Erythroblast (primary cell): ENCODE data around the gene CSMD2.

Source experiments
- DNase-seq, 2 experiments: peaks; one replicate each; lab custom pipeline; 2025; lab: John Stamatoyannopoulos, UW
- GATA1 ChIP-seq: IDR thresholded peaks from 2 replicates; pipeline ENCODE4 v1.6.1; 2011; ENCODE audit warnings: low read depth, mild to moderate bottlenecking, control low read depth, low read length, moderate library complexity
- POLR2A ChIP-seq: IDR thresholded peaks from 2 replicates; pipeline ENCODE4 v1.6.1; 2011; ENCODE audit warnings: mild to moderate bottlenecking, low read length

The CSMD2 gene

DNA sequence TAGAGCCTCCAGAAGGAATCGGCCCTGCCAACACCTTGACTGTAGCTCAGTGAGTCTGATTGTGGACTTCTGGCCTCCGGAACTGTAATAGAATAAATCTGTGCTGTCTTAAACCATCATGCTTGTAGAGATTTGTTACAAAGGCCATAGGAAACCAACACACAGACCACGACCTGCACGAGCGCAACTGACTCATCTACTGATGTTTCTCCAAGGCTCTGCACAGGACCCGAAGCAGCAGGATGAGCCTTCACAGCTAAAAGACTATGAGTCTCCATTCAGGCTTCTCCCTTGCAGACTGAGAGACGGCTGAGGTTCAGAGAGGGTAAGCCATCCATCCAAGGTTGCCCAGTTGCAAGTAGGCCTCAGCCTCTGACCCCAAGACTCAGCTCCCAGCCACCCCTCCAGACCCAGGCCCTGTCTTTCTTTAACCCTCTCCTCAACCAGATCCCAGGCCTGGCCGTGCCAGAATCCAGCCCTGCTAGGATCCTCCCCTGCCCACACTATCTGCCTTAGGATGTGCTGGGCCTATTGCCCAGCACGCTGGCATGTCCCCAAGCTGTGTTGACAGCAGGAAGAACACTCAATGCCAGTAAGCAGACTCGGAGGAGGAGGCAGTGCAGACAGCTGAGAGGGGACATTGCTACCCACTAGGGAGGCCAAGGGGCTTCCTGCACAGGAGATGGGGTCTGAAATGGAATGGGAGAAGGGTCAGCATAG is 192.2 kb downstream of the CSMD2 start:
- DNase-seq: no peak
- no peak for TF ChIP-seq POLR2A
- no peak for TF ChIP-seq GATA1

DNA sequence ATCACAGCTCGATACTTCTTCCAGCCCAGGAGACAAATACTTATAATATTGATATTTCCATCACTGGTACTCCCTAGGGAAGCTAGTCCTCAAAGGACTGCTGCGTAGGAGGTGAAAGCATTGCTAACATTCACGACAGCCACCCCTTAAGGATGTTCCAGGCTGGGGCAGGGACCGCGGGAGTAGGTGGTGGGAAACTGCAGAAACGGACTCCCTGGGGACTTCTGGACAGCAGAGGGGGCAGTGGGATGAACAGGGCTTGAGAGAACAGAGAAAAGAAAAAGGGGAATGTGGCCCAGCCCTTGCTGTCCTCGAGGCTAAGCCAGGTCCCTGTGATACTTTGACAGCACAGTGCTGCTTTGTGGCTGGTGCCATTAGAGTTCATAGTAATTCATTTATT is 193.1 kb downstream of the CSMD2 start:
- DNase-seq: no peak
- TF ChIP-seq POLR2A (no peak), GATA1 (no peak)

DNA sequence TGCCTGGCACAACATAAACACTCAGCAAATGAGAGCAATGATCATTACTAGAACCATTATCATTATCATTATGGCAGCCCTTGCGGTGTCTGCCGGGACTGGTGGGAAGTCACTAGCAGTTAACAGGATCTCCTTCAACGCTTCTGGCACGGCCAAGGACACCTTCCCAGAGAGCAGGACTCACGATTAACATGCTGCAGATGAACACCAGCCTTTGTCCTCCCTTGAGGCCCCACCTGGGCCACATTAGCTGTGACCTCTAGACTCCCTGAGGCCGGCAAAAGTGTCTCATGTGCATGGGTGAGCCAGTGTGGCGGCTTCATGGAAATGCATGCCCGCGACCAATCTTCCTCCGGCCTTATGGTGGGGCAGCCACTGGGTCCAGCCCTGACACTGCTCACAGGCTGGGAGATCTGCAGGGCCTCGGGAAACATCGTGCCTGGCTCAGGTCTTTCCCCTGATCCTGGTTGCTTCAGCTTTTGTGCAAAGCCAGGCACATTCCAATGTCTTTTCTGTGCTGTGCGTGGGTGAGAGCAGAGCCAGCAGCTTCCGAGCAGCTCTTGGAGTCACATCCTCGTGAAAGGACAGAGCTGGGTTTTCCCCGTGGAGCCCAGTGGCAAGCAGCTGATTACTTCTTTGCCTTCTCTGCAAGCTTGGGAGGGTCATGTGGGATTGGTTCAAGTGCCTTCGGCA is 193.9 kb downstream of the CSMD2 start:
- TF ChIP-seq GATA1 (no peak), POLR2A (no peak)
- DNase-seq: no peak

DNA sequence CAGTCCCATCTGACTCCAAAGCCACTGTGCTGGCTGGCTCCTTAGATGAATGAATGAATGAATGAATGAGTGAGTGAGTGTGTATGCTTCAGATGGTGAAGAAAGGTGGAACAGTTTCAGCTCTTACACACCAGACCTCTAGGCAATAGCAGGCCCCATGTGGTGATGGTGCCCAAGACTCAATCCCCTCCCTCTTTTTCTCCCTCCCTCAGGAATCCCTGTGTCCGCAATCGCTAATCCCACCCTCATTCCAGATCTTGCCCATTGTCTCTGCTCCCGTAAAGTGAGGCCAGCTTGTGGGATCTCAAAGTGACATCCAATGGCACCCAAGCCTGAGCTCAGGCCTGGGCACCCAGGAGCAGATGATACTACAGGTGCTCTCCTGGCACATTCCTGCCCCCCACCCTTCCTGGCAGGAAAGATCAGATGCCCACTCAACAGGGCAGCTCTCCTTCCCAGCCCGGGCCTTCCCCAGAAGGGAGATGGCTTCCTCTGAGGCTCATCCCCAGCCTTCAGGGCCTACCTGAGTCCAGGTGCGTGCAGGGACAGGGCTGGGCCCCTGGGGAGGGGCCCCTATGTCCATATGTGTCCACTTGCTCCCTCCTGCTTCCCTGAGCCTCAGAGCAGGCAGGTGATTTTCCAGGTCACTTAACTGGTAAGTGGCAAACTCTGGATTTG is 194.7 kb downstream of the CSMD2 start:
- no peak for DNase-seq
- no peak for TF ChIP-seq GATA1
- TF ChIP-seq POLR2A: no peak

DNA sequence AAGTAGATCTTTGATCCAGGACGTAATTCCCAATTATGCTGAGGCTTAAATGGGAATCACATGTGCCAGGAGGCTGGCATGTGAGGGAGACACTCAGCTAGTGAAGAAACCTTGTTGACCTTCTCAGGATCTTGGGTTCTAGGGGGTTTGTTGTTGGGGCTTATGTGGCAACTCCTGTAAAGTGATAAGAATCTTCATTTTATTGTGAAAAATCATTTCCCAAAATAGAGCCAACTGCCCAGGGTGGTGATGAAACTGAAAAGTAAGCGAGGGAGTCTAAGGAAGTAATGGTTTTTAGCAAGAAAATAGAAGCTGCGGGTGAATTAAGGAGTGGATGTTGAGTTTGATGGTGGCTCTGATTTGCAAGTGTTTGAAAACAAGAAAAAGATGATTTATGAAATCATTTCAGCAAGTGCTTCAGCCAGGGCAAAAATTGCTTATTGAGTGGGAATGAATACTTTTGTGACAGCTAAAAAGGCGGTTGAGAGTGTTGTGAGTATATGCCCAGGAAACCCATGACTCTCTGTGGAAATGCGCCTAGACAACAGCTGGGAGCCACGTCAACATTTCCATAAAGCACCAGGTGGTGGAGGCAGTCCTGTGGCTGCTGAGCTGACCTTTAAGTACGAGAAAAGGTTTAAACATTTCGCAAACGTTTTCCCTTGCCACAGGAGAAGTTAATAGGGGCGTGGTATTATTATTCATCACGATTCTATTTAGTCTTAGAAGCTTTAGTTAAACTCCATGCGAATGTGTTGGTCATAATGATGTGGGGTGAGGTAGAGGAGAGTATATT is 198.5 kb downstream of the CSMD2 start:
- no peak for DNase-seq

DNA sequence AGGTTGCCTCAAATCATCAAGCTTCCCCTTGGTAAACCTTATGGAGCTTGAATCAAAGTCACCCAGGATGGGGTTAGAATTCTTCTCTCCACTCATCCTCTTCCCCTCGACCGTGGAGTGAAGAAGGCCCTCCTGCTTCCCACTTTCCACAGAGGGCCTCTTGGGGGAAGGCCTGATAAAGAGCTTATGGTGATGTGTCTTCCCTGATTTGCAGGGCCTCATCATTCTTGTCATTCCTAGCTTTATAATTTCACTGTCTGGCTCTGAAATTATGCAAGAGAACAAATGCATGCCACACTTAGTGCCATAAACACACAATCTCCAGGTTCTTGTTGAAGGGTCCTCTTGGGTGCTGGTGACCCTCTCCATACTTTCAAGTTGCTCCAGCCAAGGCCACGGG is 199.9 kb downstream of the CSMD2 start:
- no peak for DNase-seq
- TF ChIP-seq GATA1: no peak
- no peak for TF ChIP-seq POLR2A

More for the DNA sequence above, 198.5 kb downstream of the CSMD2 start:
- no peak for TF ChIP-seq POLR2A
- no peak for TF ChIP-seq GATA1

DNA sequence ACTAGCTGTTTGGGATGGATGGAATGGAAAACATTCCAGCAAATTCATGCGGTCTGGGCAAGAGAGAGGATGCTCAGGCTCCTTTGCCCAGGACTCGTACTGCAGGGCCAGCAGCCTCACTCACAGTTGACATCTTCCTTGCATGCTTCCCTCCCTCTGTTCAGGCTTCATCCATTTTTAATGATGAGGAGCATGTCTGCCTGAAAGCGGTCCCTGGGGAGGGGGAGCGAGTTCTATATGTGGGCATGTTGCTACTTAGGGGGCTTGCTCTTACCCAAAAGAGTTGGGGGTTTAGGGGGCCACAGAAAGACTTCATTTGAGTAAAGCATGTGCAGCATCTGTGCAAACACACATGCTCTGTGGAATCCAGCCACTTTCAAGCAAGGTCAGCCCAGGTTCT is 203.0 kb downstream of the CSMD2 start:
- TF ChIP-seq POLR2A (no peak), GATA1 (no peak)
- DNase-seq: no peak

DNA sequence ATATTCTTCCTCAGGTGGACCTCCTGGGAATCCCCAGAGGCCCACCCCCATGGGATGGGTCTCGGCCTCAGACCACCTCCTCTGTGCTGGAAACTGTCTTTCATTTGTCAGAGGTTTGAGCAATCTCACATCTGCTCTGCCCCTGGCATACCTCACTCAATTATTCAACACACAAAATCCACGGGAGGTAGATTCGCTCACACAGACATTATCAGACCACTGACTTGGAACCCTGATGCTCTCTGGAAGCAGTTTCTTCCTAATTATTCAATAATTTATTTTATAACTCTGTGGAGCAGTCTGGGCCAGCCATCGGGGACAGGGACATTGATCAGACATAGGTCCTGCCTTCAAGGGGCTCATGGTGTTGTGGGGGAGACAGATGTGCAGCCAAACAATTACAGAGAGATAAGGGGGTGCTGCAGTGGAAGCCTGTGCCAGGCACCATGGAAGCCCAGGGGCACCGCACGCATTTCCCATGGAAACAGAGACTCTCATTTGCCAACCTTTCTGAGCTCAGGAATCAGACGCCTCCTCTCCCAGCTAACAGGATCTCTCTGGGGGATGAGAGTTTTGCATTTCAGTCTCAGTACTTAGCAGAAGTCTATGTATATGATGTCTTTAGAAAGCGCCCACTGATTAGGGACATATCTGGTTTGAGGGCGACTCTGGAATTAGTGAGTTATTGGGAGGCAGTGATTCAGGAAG is 204.7 kb downstream of the CSMD2 start:
- TF ChIP-seq GATA1 (no peak), POLR2A (no peak)
- DNase-seq: no peak

DNA sequence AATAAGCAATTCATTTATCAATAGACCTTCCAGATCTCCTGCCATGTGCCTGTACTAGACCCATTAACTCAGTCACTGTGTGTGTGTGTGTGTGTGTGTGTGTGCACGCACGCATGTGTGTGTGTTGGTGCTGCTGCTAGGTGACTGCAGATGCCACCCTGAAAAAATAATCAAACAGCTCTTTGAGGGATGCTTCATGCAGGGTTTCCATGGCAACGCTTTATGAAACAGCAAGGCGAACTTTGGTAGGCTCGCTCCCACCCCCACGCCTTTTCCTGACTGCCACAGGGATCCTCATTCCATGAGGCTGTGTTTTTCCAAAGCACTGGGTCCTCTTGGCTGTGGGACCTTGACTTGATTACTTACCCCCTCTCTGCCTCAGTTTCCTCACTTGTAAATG is 207.2 kb downstream of the CSMD2 start:
- no peak for DNase-seq
- TF ChIP-seq POLR2A (no peak), GATA1 (no peak)

DNA sequence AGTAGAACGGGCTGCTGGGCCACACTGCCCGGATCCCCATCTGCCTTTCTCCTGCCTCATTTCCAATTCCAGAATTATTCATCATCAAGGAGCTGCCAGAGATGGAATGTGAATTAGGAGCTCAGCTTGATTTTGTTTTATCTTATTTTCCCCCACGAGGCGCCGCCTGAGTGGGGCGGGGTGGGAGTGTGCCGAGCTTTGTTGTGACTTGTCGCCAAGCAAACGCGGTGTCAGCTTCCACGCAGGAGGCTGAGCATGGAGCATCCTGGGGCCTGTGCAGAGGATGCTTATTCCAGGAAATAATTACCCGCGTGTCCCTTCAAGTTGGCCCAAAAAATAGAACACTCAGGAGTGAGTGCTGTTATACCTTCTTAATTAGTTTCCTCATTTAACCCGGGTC is 209.9 kb downstream of the CSMD2 start:
- TF ChIP-seq GATA1: no peak
- no peak for TF ChIP-seq POLR2A
- no peak for DNase-seq

DNA sequence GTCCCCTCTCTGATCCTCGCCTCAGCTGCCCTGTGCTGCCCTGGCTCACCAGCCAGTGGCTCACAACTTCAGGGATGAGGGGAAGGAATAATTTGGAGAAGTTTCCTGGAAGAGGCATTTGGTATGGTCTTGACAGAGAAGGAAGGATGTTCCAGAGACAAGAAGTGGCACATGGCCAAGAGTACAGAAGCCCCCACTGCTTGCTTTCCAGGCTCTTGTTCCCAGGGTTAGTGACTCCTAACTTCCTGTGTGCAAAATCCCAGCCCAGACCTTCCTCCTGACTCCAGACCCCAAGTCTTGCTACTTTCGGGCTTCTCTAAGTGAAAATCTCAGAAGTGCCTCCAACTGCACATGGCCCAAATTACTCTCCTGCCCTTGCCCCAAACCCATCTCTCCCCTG is 215.5 kb downstream of the CSMD2 start:
- no peak for DNase-seq
- no peak for TF ChIP-seq POLR2A
- TF ChIP-seq GATA1: no peak

DNA sequence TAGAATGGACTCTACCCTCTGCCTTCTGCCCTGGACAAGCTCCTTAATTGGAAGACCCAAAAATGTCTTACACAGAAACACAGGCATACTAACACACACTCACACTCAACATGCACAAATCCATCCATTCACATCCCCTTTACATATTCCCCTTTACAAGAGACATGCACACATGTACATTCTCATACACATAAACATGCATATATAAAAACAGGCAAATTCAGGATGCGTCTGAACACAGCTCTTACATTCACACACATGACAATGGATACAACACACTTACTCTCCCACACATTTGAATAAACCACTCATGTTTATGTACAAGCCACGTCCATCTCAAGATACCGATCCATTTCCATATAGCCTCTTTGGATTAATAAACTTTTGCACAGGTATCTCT is 216.7 kb downstream of the CSMD2 start:
- TF ChIP-seq GATA1 (no peak), POLR2A (no peak)
- DNase-seq: no peak

DNA sequence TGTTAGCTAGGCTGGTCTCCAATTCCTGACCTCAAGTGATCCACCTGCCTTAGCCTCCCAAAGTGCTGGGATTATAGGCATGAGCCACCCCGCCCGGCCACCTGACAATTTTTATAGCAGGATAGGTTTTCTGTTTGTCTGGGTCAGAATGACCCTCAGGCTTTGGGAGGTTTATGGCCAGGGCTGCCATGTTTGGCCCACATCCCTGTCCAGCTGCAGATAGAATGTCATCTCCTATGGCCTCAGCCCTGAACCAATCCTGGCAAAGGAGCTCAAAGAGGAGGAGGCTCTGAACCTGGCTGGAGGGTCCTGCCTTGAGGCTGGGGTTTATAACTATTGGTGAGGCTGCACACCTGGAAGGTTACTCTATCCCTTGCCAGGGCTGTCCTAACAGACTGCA is 218.2 kb downstream of the CSMD2 start:
- DNase-seq: no peak
- TF ChIP-seq POLR2A (no peak), GATA1 (no peak)

DNA sequence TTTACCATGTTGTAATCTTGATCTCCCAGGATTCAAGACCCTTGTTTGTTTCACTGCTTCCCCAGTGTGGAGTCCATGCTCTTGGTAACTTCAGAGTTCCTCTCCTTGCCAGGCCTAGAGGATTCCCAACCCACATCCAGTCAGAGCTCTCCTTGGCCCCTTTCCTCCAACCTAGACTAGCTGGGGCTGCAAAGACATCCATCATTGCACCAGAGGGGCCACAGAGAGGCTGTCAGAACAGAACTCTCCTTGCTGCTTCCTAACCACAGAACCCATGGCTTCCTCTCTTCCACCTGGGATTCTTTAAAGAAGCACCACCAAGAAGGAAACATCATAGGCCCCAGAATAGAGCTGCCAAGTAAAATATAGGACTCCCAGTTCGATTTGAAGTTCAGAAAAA is 220.2 kb downstream of the CSMD2 start:
- DNase-seq: no peak
- TF ChIP-seq GATA1: no peak
- no peak for TF ChIP-seq POLR2A

DNA sequence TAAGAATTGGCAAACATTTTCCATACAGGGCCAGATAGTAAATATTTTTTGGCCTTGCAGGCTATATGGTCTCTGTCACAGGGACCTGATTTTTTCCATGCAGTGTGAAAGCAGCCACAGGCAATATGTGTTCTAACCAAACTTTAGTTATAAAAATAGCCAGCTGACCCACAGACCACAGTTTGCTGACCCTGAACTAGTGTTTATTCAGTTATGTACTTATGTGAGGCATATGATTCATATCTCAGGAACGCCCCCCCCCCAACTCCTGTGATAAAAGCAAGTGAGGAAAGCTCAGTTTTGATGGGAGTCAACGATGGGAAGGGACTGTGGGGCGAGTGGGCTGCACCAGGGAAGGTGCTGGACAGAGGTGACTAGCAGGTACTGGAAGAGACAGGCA is 221.1 kb downstream of the CSMD2 start:
- no peak for DNase-seq
- TF ChIP-seq POLR2A (no peak), GATA1 (no peak)
